B cell (primary cell): ENCODE results near the gene TLK1. TPM values are rescaled to one million over a fixed set of nuclear protein-coding genes. Genes with fewer than 3 reads are reported as not detected.

Experiments used
- ATAC-seq: fragments of 200-7000 bp; cut with Tn5 transposase; one replicate; pipeline ENCODE4 v1.10.0; 2021; ENCODE audit warnings: low read depth, mild to moderate bottlenecking, moderate number of reproducible peaks, moderate library complexity
- CTCF ChIA-PET: fragments of 350-600 bp; sonication (Branson Sonifier 250); formaldehyde crosslinking; loops from one replicate; lab custom pipeline; 2021; ENCODE audit warnings: antibody characterized with exemption, inconsistent platforms; lab: Charles Lee
- POLR2A ChIA-PET: fragments of 350-600 bp; sonication (Branson Sonifier 250); formaldehyde crosslinking; loops from one replicate; lab custom pipeline; 2021; ENCODE audit warnings: antibody characterized with exemption; lab: Charles Lee
- DNase-seq: peaks from one replicate; pipeline ENCODE4 v3.0.0; 2013
- H2AFZ ChIP-seq: 2 replicates; pipeline ENCODE4 v1.6.1; 2012; ENCODE audit warnings: mild to moderate bottlenecking, low read depth, low read length; ENCODE audit not compliant: insufficient read depth, poor library complexity, severe bottlenecking
- H3K27ac ChIP-seq, 2 donors: 1 replicate in 1 of 2; 2 replicates in 1 of 2; pipeline ENCODE4 v1.5.1; 2012 to 2013; ENCODE audit warnings: low read length in 2 of 2, mild to moderate bottlenecking in 2 of 2, moderate library complexity in 1 of 2
- H3K27me3 ChIP-seq, 4 experiments: fragments of 200-600 bp in 1 of 4; sonication (generic) in 1 of 4; replicated peaks in 1 of 4; 1 replicate in 2 of 4; 2 replicates in 2 of 4; pipeline versions ENCODE4 v1.6.1 to v1.7.0; 2013 to 2016; ENCODE audit warnings: low read length in 3 of 4, mild to moderate bottlenecking in 2 of 4, mixed read lengths in 1 of 4, moderate library complexity in 1 of 4; ENCODE audit not compliant: insufficient read depth in 4 of 4, control insufficient read depth in 3 of 4; ENCODE audit errors: control extremely low read depth in 1 of 4
- H3K36me3 ChIP-seq, 2 experiments: replicated peaks in 1 of 2; 1 replicate in 1 of 2; 2 replicates in 1 of 2; pipeline versions ENCODE4 v1.6.1 to v1.7.1; 2013; ENCODE audit warnings: low read length in 1 of 2; ENCODE audit not compliant: insufficient read depth in 2 of 2, control insufficient read depth in 1 of 2; ENCODE audit errors: control extremely low read depth in 1 of 2, extremely low read depth in 1 of 2
- H3K4me1 ChIP-seq, 2 donors: fragments of 200-600 bp in 1 of 2; sonication (generic) in 1 of 2; 1 replicate in 1 of 2; 2 replicates in 1 of 2; pipeline versions ENCODE4 v1.5.1 to v1.6.1; 2013 to 2017; ENCODE audit warnings: low read length in 2 of 2; ENCODE audit not compliant: control insufficient read depth in 2 of 2, insufficient read depth in 2 of 2
- H3K4me2 ChIP-seq: replicated peaks from 2 replicates; pipeline ENCODE3; 2012; ENCODE audit warnings: mild to moderate bottlenecking, low read depth, low read length; ENCODE audit not compliant: poor library complexity, severe bottlenecking
- H3K4me3 ChIP-seq, 5 experiments: fragments of 200-600 bp in 1 of 5; sonication (generic) in 1 of 5; 1 replicate in 3 of 5; 2 replicates in 2 of 5; pipeline versions ENCODE4 v1.5.1 to v1.7.0; 2011 to 2016; ENCODE audit warnings: low read length in 4 of 5, mild to moderate bottlenecking in 4 of 5, low read depth in 2 of 5, control low read depth in 1 of 5, moderate library complexity in 1 of 5; ENCODE audit not compliant: insufficient read depth in 1 of 5; ENCODE audit errors: control extremely low read depth in 1 of 5, extremely low read depth in 1 of 5
- H3K79me2 ChIP-seq: fragments of 200-600 bp; sonication (generic); one replicate; pipeline ENCODE4 v1.6.0; 2016; ENCODE audit warnings: low read length; ENCODE audit not compliant: control insufficient read depth, insufficient read depth
- H3K9ac ChIP-seq: fragments of 200-600 bp; sonication (generic); 2 replicates; pipeline ENCODE4 v1.6.1; 2017; ENCODE audit warnings: mild to moderate bottlenecking, low read length, moderate library complexity
- H3K9me3 ChIP-seq, 3 donors: one replicate each; pipeline versions ENCODE4 v1.6.1 to v1.7.1; 2013; ENCODE audit warnings: low read length in 2 of 3; ENCODE audit not compliant: control insufficient read depth in 2 of 3, insufficient read depth in 1 of 3; ENCODE audit errors: control extremely low read depth in 1 of 3
- H4K20me1 ChIP-seq: 2 replicates; pipeline ENCODE4 v1.6.0; 2012; ENCODE audit warnings: mild to moderate bottlenecking, low read length; ENCODE audit not compliant: insufficient read depth, control insufficient read depth, poor library complexity, severe bottlenecking
- H3K27ac Mint-ChIP-seq: one replicate; pipeline ENCODE4 v1.8.0; 2021; ENCODE audit warnings: mixed read lengths
- H3K27me3 Mint-ChIP-seq: one replicate; pipeline ENCODE4 v1.8.0; 2021; ENCODE audit warnings: mixed read lengths
- H3K4me1 Mint-ChIP-seq: one replicate; pipeline ENCODE4 v1.8.0; 2021; ENCODE audit warnings: mixed read lengths
- H3K4me3 Mint-ChIP-seq: one replicate; pipeline ENCODE4 v1.8.0; 2021; ENCODE audit warnings: mixed read lengths
- H3K9me3 Mint-ChIP-seq: one replicate; pipeline ENCODE4 v1.8.0; 2022; ENCODE audit warnings: mixed read lengths; ENCODE audit not compliant: insufficient read depth
- EZH2 ChIP-seq: IDR thresholded peaks from 2 replicates; pipeline ENCODE4 v1.6.1; 2012; ENCODE audit warnings: borderline replicate concordance, low read depth, mild to moderate bottlenecking, moderate library complexity, low read length; ENCODE audit not compliant: insufficient read depth, poor library complexity, severe bottlenecking
- WGBS: methylation state at CpG from one replicate; pipeline ENCODE4 v1.1.5; 2013; ENCODE audit warnings: missing lambda C conversion rate; ENCODE audit not compliant: insufficient coverage; 5-methylcytosine and 5-hydroxymethylcytosine counted together
- intact Hi-C: fragments of 100-400 bp; cut with micrococcal nuclease; formaldehyde crosslinking; loops from one replicate; pipeline ENCODE4 v1.10.0; 2022
- polyA plus RNA-seq: library from polyadenylated mRNA; depleted of rRNA; stranded (reverse); fragments of >200 nt; gene quantifications from 2 replicates; pipeline ENCODE4 v1.2.3, GENCODE V29; 2012
- total RNA-seq, 2 donors: library from RNA; stranded (reverse); fragments of 120-200 nt in 1 of 2; gene quantifications; 1 replicate in 1 of 2; 2 replicates in 1 of 2; pipeline versions ENCODE4 v1.2.3 to v1.2.4, GENCODE V29; 2013 to 2022
- TF ChIP-seq, protein P1 (sequence below): fragments of 200-600 bp; IDR thresholded peaks from one replicate; pipeline ENCODE4 v1.8.0; 2022; ENCODE audit warnings: antibody characterized with exemption, mild to moderate bottlenecking

The TLK1 gene
- total and polyA plus RNA-seq, 2 donors (not counting 1 experiment from before 2014, with no cell fraction given): 13.8 to 186 TPM

DNA sequence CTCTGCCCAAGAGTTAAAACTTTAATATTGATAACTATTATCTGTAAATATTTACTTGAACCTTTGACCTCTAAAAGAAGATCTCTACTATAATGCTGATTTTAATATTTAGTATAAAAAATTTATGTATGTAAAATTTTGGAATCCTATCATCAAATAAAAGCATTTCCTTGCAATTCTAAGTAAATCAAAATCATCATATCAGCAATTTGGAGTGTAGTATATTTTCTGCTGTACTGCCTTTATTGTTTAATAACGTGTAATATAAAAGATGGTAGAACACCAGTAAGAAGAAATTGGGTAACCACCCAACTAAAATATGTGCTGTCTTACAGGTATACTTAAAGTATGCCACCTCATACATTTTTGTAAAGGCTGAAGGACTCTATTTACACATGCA, 94.6 kb downstream of the TLK1 start:
- peaks cover 11% of the 10 kb centered on the region for H4K20me1 ChIP-seq
- H3K9me3 ChIP-seq: peaks cover 0 to 8% (median 2%) of the 10 kb centered on the region in 3 donors
- DNase-seq (no peak), ATAC-seq (no peak)
- H3K4me1 ChIP-seq: no peaks in the 10 kb centered on the region
- peaks cover 4% of the 10 kb centered on the region for H3K4me1 Mint-ChIP-seq
- POLR2A ChIA-PET: no interaction called here
- H3K4me3 Mint-ChIP-seq: no peak overlapping the region
- H3K79me2 ChIP-seq: peaks cover 32% of the 10 kb centered on the region
- CTCF ChIA-PET: no interaction called here
- intact Hi-C loops: no loop called here
- peaks cover 3 to 8% of the 10 kb centered on the region in 2 experiments for H3K36me3 ChIP-seq
- TF ChIP-seq, protein P1, sequence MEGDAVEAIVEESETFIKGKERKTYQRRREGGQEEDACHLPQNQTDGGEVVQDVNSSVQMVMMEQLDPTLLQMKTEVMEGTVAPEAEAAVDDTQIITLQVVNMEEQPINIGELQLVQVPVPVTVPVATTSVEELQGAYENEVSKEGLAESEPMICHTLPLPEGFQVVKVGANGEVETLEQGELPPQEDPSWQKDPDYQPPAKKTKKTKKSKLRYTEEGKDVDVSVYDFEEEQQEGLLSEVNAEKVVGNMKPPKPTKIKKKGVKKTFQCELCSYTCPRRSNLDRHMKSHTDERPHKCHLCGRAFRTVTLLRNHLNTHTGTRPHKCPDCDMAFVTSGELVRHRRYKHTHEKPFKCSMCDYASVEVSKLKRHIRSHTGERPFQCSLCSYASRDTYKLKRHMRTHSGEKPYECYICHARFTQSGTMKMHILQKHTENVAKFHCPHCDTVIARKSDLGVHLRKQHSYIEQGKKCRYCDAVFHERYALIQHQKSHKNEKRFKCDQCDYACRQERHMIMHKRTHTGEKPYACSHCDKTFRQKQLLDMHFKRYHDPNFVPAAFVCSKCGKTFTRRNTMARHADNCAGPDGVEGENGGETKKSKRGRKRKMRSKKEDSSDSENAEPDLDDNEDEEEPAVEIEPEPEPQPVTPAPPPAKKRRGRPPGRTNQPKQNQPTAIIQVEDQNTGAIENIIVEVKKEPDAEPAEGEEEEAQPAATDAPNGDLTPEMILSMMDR: no peak
- TF ChIP-seq EZH2: no peak
- H3K27me3 Mint-ChIP-seq: no peaks in the 10 kb centered on the region
- no peak overlapping the region for H3K4me2 ChIP-seq
- H3K9me3 Mint-ChIP-seq: no peaks in the 10 kb centered on the region
- no peak overlapping the region for H3K4me3 ChIP-seq
- no peaks in the 10 kb centered on the region for H3K27me3 ChIP-seq
- no peak overlapping the region for H3K27ac Mint-ChIP-seq
- H2AFZ ChIP-seq: no peak overlapping the region
- WGBS: no CpG with 5 or more reads among the region's 1 CpG
- no peak overlapping the region for H3K27ac ChIP-seq
- H3K9ac ChIP-seq: no peak overlapping the region

DNA sequence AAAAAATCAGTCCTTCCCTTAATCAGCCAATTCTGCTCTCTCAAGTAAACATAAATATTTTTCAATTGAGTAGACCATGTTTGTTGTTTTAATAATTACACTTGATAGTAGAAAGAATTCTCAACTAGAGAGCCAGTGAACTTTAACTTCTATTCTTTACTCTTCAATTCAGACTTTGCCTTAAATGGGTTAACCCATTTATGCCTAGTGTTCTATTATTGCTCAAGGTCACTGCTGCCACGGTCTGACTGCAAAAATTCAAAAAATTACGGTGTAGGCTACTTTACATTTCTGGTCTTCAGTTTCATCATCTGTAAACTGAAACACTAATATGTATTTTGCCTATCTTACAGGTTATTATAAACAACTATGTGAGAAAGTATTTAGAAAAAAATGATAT, 103.1 kb downstream of the TLK1 start:
- H3K9ac ChIP-seq: no peak overlapping the region
- peaks cover 7 to 51% of the 10 kb centered on the region in 2 experiments for H3K36me3 ChIP-seq
- no peaks in the 10 kb centered on the region for H3K9me3 ChIP-seq
- Mint-ChIP-seq H3K27me3 (no peaks in the 10 kb centered on the region), H3K4me1 (no peaks in the 10 kb centered on the region), H3K9me3 (no peaks in the 10 kb centered on the region), H3K4me3 (no peak overlapping the region), H3K27ac (no peak overlapping the region)
- H3K79me2 ChIP-seq: peaks cover 6% of the 10 kb centered on the region
- intact Hi-C loops: no loop called here
- POLR2A ChIA-PET: no interaction called here
- no CpG with 5 or more reads among the region's 2 CpGs for WGBS
- no peak overlapping the region for H3K4me3 ChIP-seq
- DNase-seq (no peak), ATAC-seq (no peak)
- CTCF ChIA-PET: interaction anchor here (1.8 kb wide), 1 partner anchor 29 kb away, joined by 4 read pairs; no protein-coding TSS in a partner anchor
- H2AFZ ChIP-seq: no peak overlapping the region
- TF ChIP-seq, protein P1: no peak
- no peak for TF ChIP-seq EZH2
- no peaks in the 10 kb centered on the region for H4K20me1 ChIP-seq
- H3K4me1 ChIP-seq: no peaks in the 10 kb centered on the region
- no peak overlapping the region for H3K27ac ChIP-seq
- no peaks in the 10 kb centered on the region for H3K27me3 ChIP-seq
- H3K4me2 ChIP-seq: no peak overlapping the region
